IPS DF 4.7 (cell line): Measurements from ENCODE around the gene TAF10.

Experiments
- DNase-seq: peaks from one replicate; pipeline ENCODE4 v3.0.0-alpha.2; 2013; ENCODE audit warnings: low spot score; ENCODE audit errors: extremely low read depth

Gene TAF10

GRCh38 chr11:6625156-6625831, 13.3 kb upstream of the TAF10 start:
- no peak for DNase-seq

- no peak for DNase-seq
Observed at GRCh38 chr11:6623391-6624363, 11.7 kb upstream of the TAF10 start.

GRCh38 chr11:6622261-6623171, 10.5 kb upstream of the TAF10 start:
- no peak for DNase-seq

GRCh38 chr11:6621711-6622211, 9.7 kb upstream of the TAF10 start:
- no peak for DNase-seq

GRCh38 chr11:6620636-6621035, 8.6 kb upstream of the TAF10 start:
- DNase-seq: no peak

GRCh38 chr11:6619004-6619745, 7.2 kb upstream of the TAF10 start, which contains the start of gene TPP1:
Gene TPP1, minus strand, starts transcription at chr11:6619422. Its CDS starts 22 bp downstream, at chr11:6619400.
- no peak for DNase-seq

- DNase-seq: no peak
Observed at GRCh38 chr11:6618117-6619003, 6.3 kb upstream of the TAF10 start.

- no peak for DNase-seq
Observed at GRCh38 chr11:6617315-6617781, 5.3 kb upstream of the TAF10 start.

GRCh38 chr11:6616596-6617250, 4.7 kb upstream of the TAF10 start:
- DNase-seq: no peak

- DNase-seq: no peak
Observed at GRCh38 chr11:6615882-6616585, 4.0 kb upstream of the TAF10 start.

- DNase-seq: no peak
Observed at GRCh38 chr11:6615046-6615445, 3.0 kb upstream of the TAF10 start.

- DNase-seq: no peak
Observed at GRCh38 chr11:6614446-6614845, 2.4 kb upstream of the TAF10 start.

GRCh38 chr11:6613496-6613895, 1.5 kb upstream of the TAF10 start:
- no peak for DNase-seq

- no peak for DNase-seq
Observed at GRCh38 chr11:6611963-6612212, 128 bp downstream of the TAF10 start.

GRCh38 chr11:6611092-6611962, 689 bp downstream of the TAF10 start:
- no peak for DNase-seq

GRCh38 chr11:6610591-6610990, 1.4 kb downstream of the TAF10 start:
- no peak for DNase-seq

GRCh38 chr11:6609502-6610015, 2.5 kb downstream of the TAF10 start:
- DNase-seq: no peak
